Right renal pelvis (tissue), 4 donors: ENCODE data around the gene MAGI1. TPM values are rescaled to one million over a fixed set of nuclear protein-coding genes. Genes with fewer than 3 reads are reported as not detected.

Experiments used
- DNase-seq, 4 donors: peaks; one replicate each; pipeline ENCODE4 v3.0.0-alpha.2; 2013; ENCODE audit warnings: low read depth in 4 of 4, low spot score in 3 of 4, missing footprints in 1 of 4
- polyA plus RNA-seq, 4 donors: library from polyadenylated mRNA; unstranded; fragments of 120-200 nt; gene quantifications; one replicate each; pipeline ENCODE4 v1.2.1, GENCODE V29; 2013; ENCODE audit not compliant: insufficient read length in 4 of 4

Gene MAGI1
- polyA plus RNA-seq, 4 donors = 25.8 to 32.9 (median 28.6) TPM

DNA sequence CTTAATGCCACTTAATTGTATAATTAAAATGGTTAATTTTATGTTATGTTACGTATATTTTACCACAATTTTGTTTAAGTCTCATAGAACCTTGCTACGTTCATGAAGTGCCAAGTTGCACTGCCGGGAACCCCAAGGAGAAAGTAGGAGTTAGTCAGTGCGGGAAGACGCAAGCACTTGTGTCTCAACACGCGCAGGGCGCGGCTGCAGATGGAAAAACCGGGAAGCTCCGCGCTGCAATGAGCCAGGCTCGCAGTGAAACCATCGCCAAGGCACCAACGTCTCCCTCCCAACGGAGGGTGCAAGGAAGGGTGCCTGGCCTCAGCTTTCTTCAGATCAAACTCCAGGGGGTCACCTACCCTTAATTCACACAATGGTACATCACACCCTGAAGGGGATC, 21.6 kb downstream of the MAGI1 start:
- no peak for DNase-seq

DNA sequence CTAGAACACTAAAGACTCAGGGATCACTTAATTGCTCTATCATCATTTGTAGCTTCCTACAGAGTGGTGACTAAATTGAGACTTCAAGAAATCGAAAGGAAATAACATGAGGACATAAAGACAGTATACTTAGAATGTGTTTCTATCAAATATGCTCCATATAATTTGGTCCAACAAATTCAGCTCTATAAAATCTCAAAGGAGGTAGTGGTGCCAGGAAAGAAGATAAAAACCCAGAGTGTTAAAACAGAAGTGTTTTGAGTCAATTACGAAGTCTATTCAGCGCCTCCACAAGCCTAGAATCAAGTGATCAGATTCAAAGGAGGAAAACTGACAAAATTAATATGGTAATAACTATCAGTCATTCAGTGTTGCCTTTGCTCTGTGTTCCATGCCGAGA, 22.9 kb downstream of the MAGI1 start:
- DNase-seq = no peak

DNA sequence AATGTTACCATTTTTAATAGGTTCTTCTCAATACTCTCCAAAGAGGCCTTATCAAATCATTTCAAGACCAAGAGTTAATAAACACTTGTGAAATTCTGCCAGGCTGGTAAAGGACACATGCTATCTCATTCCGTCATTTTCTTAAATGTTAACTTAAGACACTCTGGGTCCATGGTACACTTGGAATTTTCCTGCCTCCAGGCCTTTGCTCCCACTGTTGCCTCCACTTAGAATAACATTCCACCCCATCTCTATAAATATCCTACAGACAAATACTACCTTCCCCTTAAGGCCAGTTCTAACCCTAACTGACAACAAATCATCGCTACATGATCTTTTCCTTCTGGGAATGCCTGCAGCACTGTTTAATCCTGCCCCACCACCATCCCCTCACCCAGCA, 24.1 kb downstream of the MAGI1 start:
- DNase-seq = no peak

DNA sequence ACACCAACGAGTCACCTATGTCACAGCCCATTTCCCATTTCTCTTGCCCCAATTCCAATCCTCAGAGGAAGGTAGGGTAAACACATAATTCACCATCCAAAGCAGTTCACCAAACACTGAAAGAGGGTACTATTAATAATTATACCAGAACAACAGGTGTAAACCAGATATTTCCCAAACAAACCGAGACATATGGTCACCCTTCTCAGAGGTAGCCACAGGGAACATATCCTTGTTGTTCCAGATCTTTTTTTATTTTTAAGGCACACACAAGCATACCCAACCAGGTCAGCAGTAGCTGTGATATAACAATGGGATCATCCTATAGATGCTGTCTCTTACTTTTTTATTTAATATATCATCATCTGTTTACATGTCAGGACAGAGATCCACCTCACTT, 24.7 kb downstream of the MAGI1 start:
- no peak for DNase-seq

DNA sequence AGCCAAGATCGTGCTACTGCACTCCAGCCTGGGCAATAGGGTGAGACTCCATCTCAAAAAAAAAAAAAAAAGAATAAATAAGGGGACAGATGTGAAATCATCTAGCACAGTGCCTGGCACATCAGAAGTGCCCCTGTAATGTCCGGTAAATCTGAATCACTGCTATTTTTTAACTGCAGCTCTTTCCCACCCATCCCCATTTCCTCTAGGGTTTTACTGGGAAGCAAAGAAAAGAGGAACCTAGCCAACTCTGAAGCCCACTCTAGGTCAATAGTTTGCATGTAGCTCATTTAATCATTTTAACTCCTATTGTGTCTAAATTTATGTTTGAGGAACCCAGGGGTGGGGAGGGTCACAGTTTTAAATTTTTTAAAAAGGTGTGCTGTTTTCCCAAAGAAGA, 26.0 kb downstream of the MAGI1 start:
- no peak for DNase-seq

DNA sequence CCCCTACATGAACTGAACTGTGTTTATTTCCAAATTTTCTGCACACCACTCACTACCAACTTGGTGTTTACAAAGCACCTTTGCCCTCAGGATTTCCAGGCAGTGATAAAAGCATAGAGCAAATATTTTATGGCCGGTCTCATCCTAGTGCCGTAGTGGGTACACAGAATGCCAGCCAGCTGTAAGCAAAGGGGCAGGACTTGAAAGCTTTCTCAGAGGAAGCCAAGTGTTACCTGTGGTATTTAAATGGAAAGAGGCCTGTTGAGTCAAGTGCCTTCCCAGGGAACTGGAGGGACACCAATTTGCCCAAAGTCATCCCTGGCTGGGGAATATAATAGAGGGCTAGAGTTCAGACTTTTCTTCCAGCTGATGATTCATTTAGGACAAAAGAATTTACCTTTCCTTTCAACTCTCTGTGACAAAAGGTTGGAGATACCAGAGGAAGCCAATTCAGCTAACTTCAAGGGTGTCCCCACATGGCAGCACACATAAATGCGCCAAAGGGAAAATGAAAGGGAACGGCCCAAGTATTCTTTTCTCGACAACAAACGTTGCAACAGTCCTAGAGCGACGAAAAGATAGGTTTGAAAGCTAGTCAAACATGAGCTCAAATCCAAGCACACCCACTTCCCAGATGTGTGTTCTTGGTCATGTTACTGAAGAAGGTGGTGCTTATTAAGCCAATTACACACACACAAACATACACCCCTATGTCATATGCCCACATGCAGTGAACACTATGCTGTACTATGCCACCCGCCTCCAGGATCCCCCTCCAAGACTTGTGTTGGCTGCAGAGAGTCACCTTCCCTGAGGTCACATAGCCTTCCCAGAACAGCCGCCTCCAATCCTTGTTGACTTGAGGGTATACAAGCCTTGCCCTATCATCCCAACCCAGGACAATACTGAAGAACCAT, 27.7 kb downstream of the MAGI1 start:
- no peak for DNase-seq

DNA sequence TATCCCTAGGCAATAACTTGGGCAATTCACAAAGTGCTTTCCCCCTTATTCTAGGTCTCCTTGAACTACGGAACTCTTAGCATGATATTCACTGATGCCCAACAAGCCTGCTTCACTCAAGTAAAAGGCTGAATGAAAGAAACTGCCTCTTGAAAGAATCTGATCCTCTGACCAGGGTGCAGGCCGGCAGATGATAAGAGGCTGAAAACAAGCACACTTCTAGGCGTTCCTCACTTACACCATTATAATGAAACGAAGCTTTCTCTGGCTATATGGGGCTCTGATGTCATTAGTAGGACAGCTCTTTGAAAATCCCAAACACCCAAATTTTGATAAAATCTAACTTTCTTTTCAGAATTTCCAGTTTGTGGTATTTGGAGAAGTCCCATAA, 28.4 kb downstream of the MAGI1 start:
- DNase-seq = no peak

DNA sequence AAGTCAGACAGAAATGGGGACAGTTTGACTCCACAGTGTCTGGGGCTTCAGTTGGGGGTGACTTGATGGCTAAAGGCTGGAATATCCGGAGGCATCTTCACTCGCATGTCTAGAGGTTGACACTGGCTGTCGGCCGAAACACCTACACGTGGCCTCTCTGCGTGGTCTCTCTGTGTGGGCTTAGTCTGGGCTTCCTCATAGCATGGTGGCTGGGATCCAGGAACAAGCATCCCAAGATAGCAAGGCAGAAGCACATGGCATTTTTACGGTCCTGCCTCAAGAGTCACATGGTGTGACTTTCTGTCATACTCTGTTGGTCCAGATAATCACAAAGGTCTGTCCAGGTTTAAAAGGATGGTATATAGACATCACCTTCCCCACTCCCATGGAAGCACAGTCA, 34.5 kb downstream of the MAGI1 start:
- DNase-seq = no peak

DNA sequence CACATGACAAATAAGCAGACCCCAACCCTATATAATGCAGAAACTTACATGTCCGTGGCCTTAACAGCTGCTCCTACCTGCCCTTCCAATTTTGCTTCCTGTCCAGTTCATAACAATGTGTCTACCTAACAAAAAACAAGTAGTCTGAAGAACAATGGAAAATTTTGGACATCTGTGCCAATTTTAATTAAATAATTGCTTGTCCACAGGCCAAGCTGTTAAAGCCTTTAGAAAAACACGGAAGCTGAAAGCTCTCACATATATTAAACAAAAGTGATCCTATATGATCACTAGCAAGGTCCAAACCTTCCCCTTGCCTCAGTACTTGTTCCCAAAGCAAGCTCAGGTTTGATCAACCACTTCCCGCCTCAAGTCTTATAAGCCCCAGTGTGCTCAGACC, 37.1 kb downstream of the MAGI1 start:
- no peak for DNase-seq

DNA sequence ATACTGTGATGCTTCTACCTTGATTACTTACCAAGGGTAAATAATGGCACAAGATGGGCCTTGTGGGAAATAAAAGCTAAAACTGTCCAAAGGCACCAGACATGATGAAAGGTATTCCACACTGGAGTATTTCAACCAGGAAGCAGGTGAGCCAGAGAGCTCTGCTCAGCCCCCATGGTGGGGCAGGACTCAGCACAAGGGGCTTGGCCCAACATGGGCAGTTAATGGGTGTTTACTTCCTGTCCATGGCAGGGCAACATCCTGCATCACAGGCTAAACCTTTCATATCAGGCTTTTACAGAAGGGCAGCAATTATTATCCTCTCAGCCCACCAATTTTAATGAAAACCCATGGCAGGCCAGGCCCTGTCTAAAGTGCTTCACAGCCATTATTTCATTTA, 38.2 kb downstream of the MAGI1 start:
- no peak for DNase-seq

DNA sequence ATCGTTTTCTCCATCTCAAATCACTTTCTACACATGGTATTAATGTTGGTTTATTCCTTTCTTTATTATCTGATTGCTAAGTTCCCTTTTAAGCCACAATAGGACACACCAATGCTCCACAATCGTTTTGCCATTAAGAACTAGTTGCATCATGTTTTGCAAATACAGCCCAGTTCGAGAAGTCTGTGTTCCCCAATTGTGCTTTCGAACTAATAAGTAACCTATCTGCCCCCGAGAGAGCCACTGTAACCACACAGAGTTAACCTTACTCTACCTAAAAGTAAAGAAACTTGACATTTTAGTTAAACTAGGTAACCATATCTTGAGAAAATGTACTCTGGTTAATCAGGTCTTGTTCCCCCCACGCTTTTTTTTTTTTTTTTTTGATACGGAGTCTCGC, 39.1 kb downstream of the MAGI1 start:
- DNase-seq = no peak

DNA sequence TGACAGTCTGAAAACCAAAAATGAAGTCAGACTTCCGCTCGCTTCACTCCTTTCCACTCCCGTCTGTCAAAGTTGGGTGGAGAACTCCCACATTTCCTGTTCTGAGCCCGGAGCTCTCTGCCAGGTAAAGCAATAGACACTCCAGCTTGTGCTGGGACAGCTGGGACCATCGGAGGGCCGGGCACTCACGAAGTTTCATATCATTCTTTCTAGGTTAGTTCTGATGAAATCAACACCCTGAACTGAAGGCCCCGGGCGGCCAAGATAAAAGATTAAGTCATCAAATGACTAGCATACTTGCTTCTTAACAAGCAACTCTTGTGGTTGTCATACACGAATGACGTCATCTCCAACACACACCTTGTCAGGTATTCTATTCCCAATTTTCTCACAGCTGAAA, 42.1 kb downstream of the MAGI1 start:
- DNase-seq = no peak

DNA sequence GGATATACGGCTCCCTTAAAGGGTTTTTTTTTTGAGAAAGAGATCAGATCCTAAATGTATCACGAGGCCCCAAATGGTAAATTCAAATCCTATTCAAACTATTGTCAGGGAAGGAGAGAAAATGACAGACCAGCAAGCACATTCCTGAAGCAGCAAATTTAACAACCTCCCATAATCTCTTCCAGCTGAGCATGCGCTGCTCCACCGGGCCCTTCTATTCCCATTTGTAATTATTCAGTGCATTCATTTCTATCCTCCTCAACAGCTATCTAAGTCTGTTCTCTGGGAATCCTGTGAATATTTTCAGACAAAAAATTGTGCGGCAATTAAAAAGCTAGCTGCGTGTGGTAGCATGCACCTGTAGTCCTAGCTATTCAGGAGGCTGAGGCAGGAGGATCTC, 43.2 kb downstream of the MAGI1 start:
- no peak for DNase-seq

DNA sequence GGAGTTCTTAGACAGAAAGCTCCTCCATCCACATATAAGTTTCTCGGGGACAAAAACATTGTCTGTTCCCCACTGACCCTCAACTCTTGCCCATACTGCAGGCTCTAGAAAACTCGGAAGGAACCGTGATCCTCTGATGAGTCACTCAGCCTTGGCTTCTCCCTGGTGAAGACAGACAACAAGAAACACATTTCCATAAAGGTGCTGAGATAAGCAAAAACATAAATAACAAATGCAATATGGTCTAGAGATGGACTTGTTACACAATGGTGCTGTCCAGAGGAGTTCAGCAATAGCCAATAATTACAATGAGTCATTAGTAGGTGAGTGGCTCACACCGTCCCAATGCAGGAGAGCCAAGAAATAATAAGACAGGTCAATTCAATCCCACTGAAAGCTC, 43.7 kb downstream of the MAGI1 start:
- DNase-seq = no peak

DNA sequence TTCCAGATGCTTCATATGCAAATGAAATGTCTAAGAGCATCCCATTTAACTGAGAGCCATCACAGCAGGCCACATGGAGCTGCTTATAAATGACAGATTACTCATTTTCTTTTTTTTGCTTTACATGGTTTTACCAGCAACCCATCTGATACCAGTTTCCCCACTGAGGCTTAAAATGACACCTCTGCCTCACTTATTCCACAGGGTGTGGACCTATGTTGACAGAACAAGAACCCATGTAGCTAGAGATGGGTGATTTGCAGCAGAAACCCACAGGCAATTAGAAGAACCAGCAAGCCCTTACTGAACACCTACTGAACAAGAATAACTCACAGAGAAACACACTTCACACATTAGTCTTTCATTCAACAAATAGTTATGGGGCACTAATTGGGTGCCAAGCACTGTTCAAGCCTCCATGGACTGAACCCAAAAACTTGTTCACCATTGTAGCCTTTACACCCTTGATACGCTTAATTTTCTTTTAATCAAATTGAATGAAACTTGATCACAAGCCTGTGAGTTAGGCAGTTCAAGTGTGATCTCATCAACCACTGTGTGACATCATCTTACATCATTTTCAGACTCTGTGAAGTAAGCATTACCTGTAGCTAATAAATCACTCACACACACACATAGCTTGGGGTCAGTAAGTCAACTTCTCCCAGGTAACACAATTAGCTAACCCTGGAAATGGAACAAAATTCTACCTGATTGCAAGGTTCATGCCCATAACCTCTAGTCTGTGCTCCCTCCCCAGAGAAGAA, 45.4 kb downstream of the MAGI1 start:
- DNase-seq = no peak

DNA sequence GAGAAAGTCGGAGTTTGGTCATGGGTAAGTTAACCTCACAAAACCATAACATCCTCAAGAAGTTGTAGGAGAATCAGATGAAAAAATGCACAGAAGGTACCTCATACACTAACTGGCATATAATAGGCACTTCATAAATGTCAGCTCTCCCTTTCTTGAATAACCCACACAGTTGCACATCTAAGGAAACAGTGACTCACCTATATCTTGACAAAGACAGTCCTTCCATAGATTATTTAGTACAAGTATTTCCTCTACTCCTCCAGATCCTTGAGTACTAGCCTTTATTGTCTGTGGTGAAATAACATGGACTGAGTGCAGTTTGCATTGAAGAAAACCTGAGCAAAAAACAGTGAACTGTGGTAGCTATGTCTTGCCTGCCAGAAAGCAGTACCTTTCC, 46.6 kb downstream of the MAGI1 start:
- DNase-seq = no peak

DNA sequence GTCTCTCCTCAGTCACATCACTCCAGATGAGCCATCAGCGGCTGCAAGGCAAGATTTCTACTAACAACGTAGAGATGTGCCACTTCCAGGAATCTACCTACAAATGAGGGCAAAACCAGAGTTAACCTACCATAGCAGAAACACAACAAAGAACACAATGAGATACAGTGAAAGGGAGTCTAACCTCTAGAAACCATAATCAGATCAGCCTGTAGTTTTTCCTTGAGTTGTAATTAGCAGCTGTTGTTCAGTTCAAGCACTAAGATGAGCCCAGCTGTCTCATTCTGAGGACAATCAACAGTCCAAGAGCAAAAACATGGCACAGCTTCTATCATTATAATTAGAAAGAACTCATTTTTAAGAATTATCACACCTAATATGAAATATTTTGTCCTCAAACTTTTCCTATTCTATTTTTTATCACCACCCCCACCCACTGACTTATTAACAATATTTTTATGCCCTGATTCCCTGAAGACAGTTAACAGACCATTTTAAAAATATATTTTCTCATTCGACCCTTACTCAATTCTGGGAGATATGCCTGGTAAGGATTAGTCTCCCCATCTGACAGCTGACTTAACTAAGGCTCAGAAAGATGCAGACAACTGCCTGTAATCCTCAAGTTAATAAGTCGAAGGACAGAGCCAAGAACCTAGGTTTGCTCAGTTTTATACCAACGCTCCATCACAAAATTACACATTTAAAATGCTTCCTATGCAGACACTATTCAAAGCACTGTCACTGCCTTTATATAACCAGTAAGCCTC, 50.1 kb downstream of the MAGI1 start:
- no peak for DNase-seq

DNA sequence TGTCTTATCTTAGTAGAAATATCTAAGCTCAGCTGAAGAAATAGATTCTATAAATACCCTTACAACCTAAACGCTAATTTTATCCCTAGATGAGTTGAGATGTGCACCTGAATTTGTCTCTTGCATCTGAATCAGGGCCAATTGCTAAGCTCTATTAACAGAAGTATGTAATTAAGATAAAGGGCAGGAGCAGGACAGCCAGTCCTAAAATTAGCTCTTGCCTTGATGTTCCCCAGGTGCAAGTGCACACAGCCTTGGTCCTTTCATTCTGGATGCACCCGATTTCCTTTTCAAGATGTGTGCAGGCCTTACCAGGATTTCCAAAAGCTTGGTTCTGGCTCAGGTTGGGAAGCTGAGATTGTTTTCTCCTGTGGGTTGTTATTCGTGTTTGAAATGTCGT, 52.4 kb downstream of the MAGI1 start:
- DNase-seq = no peak

DNA sequence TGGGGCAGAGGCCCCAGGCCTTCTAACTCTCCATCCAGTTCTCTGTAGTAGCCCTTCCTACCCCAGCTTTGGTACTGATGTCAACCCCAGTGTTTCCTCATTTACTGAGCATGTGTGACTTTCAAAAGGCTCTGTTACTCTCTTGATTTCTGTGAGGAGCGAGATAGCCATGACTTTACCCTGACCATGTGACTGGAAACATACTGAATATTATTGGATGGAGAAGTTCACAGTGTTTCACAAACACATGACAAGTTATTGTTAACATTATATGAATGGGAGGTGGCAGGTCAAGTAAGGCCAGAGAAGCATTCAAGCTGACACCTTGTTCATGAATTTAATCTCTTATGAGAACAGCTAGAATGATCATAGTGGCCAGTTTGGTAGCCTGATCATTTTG, 53.7 kb downstream of the MAGI1 start:
- no peak for DNase-seq

DNA sequence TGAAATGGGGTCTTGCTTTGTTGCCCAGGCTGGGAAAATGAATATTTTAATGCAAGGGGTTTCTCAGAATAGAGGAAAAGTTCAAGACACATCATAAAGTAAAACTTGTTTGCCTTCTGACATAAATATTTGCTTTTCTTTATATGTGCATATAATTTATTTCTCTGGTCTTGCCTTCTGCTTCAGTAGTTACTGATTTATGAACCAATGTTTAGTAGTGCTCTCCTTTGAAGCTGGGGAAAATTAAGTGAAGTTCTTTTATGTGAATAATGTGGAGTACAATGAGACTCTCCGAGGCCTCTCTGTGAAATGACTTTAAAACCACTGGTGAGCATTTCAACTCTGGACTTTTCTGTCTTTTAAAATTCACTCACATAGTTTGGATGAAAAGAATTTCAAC, 55.6 kb downstream of the MAGI1 start:
- DNase-seq = no peak

DNA sequence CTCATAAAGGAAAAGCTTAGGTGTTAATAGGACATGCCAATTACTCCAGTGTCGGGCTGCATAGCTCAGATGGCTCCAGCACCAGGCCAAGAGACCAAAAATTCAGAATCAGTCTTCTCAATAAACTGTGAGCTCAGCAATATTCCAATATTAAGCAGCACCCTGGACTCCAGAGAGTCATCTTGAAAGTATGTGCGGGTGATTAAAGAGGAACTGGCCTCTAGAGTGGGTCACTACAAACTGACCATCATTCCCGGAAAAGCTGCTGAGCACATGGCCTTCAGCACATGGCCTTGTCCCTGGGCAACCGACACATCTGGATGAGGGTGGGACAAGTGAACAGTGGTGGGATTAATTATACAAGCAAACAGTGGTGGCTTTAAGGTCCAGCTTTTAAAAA, 59.0 kb downstream of the MAGI1 start:
- no peak for DNase-seq
